ENCODE results near the gene FBXL4. TPM values are rescaled to one million over a fixed set of nuclear protein-coding genes. Genes with fewer than 3 reads are reported as not detected.

The FBXL4 gene
- polyA plus RNA-seq, 1 donor (not counting 4 experiments of a cell fraction or from before 2014, with no cell fraction given) = 19.9 TPM

- no peak overlapping the region for H3K4me2 ChIP-seq (ENCODE audit: control insufficient read depth, extremely low read depth, insufficient read depth, low read depth, low read length)
- no peak for FAIRE-seq
- dilution Hi-C loops (cut with MboI; ENCODE audit: extremely low pct_ligation_motif_present, low sequenced_read_pairs) = no loop called here
These were observed 101.7 kb downstream of the FBXL4 start for GRCh38 chr6:98846021-98846380.

GRCh38 chr6:98845211-98846020 lies 102.3 kb downstream of the FBXL4 start:
- Histone ChIP-seq H3K9me1 (ENCODE audit: control insufficient read depth, extremely low read depth, insufficient read depth, low read length) (no peaks in the 10 kb centered on the region), H3K9me3 (ENCODE audit: control insufficient read depth, low read depth, low read length) (no peaks in the 10 kb centered on the region), H2AFZ (ENCODE audit: control insufficient read depth, low read length) (no peak overlapping the region), H3K4me1 (ENCODE audit: control insufficient read depth, extremely low read depth, insufficient read depth, low read length) (peaks cover 8% of the 10 kb centered on the region), H3K36me3 (ENCODE audit: control insufficient read depth in 2 of 2, extremely low read depth in 1 of 2, insufficient read depth in 2 of 2, low read length in 2 of 2) (no peaks in the 10 kb centered on the region), H3K9ac (ENCODE audit: control insufficient read depth, extremely low read depth, insufficient read depth, low read length) (no peak overlapping the region), H3K4me3 (ENCODE audit: control insufficient read depth in 2 of 3, extremely low read depth in 1 of 3, insufficient read depth in 2 of 3, low read depth in 1 of 3, low read length in 3 of 3) (no peak overlapping the region), H3K27me3 (ENCODE audit: control insufficient read depth, extremely low read depth, insufficient read depth, low read length) (peaks cover 86% of the 10 kb centered on the region), H3K79me2 (ENCODE audit: control insufficient read depth, insufficient read depth, low read length) (no peaks in the 10 kb centered on the region), H3K4me2 (ENCODE audit: control insufficient read depth, extremely low read depth, insufficient read depth, low read depth, low read length) (peak overlapping the region; percentile 58), H3K27ac (ENCODE audit: control insufficient read depth, insufficient read depth, low read length) (no peak overlapping the region), H4K20me1 (ENCODE audit: control insufficient read depth, extremely low read depth, insufficient read depth, low read length) (no peaks in the 10 kb centered on the region)
- TF ChIP-seq EZH2 (IDR thresholded peaks at IDR 0.05; ENCODE audit: low read length) (no peak), CTCF (optimal IDR thresholded peaks at IDR 0.05 in 1 of 3, IDR thresholded peaks at IDR 0.05 in 1 of 3, conservative IDR thresholded peaks at IDR 0.05 in 1 of 3; ENCODE audit: extremely low read depth in 1 of 3, insufficient read depth in 2 of 3, low read length in 3 of 3) (peak; percentile 86 to 94 (median 91))
- FAIRE-seq (peak; percentile 56), DNase-seq (ENCODE audit: low read depth, low spot score) (peak; percentile 30)
- dilution Hi-C loops (cut with MboI; ENCODE audit: extremely low pct_ligation_motif_present, low sequenced_read_pairs) = no loop called here

More at GRCh38 chr6:98846021-98846380, 101.7 kb downstream of the FBXL4 start:
- H3K79me2 ChIP-seq (ENCODE audit: control insufficient read depth, insufficient read depth, low read length) = no peaks in the 10 kb centered on the region
- no peaks in the 10 kb centered on the region for H4K20me1 ChIP-seq (ENCODE audit: control insufficient read depth, extremely low read depth, insufficient read depth, low read length)
- TF ChIP-seq EZH2 (IDR thresholded peaks at IDR 0.05; ENCODE audit: low read length) (no peak), CTCF (optimal IDR thresholded peaks at IDR 0.05 in 1 of 3, IDR thresholded peaks at IDR 0.05 in 1 of 3, conservative IDR thresholded peaks at IDR 0.05 in 1 of 3; ENCODE audit: extremely low read depth in 1 of 3, insufficient read depth in 2 of 3, low read length in 3 of 3) (peak in 1 of 3 experiments; percentile 9)
- H3K36me3 ChIP-seq (ENCODE audit: control insufficient read depth in 2 of 2, extremely low read depth in 1 of 2, insufficient read depth in 2 of 2, low read length in 2 of 2) = no peaks in the 10 kb centered on the region
- H3K27ac ChIP-seq (ENCODE audit: control insufficient read depth, insufficient read depth, low read length) = no peak overlapping the region
- H3K4me1 ChIP-seq (ENCODE audit: control insufficient read depth, extremely low read depth, insufficient read depth, low read length) = peaks cover 8% of the 10 kb centered on the region
- no peaks in the 10 kb centered on the region for H3K9me1 ChIP-seq (ENCODE audit: control insufficient read depth, extremely low read depth, insufficient read depth, low read length)
- DNase-seq (ENCODE audit: low read depth, low spot score) = no peak
- no peaks in the 10 kb centered on the region for H3K9me3 ChIP-seq (ENCODE audit: control insufficient read depth, low read depth, low read length)
- no peak overlapping the region for H3K9ac ChIP-seq (ENCODE audit: control insufficient read depth, extremely low read depth, insufficient read depth, low read length)
- no peak overlapping the region for H3K4me3 ChIP-seq (ENCODE audit: control insufficient read depth in 2 of 3, extremely low read depth in 1 of 3, insufficient read depth in 2 of 3, low read depth in 1 of 3, low read length in 3 of 3)
- H2AFZ ChIP-seq (ENCODE audit: control insufficient read depth, low read length) = no peak overlapping the region
- peaks cover 81% of the 10 kb centered on the region for H3K27me3 ChIP-seq (ENCODE audit: control insufficient read depth, extremely low read depth, insufficient read depth, low read length)
